A673 (cell line): Measurements from ENCODE around the gene CBX4. TPM values are rescaled to one million over a fixed set of nuclear protein-coding genes. Genes with fewer than 3 reads are reported as not detected.
"Not testable (repeated sequence)": the region's sequence is repeated elsewhere in the genome, so short reads cannot be mapped to it uniquely, and the experiment has no call there.

Experiments
- BruUV-seq: library from RNA; stranded (reverse); fragments of 400-500 nt; replicated peaks from 2 replicates; lab custom pipeline; 2021; lab: Mats Ljungman, UMichigan
- CTCF ChIA-PET: fragments of 300-600 bp; sonication (Branson Sonifier 250); formaldehyde crosslinking; loops from one replicate; lab custom pipeline; 2022; ENCODE audit warnings: antibody characterized with exemption; lab: Charles Lee
- POLR2A ChIA-PET: fragments of 300-600 bp; sonication (Branson Sonifier 250); formaldehyde crosslinking; loops from one replicate; lab custom pipeline; 2022; ENCODE audit warnings: antibody characterized with exemption; ENCODE audit not compliant: low non-redundant PET; lab: Charles Lee
- DNase-seq: peaks from one replicate; pipeline ENCODE4 v3.0.0-alpha.2; 2015; ENCODE audit warnings: low spot score
- H3K27ac ChIP-seq: fragments of 200-600 bp; sonication (generic); 2 replicates; pipeline ENCODE4 v1.5.1; 2016; ENCODE audit warnings: mixed run types, low read depth, mild to moderate bottlenecking, mixed read lengths, antibody characterized with exemption, low read length; ENCODE audit not compliant: poor library complexity, severe bottlenecking
- H3K27me3 ChIP-seq: fragments of 200-600 bp; sonication (generic); replicated peaks from 2 replicates; pipeline ENCODE4 v1.6.1; 2017; ENCODE audit warnings: mixed run types, low read depth, mild to moderate bottlenecking, mixed read lengths, antibody characterized with exemption, low read length; ENCODE audit not compliant: insufficient read depth, poor library complexity
- H3K36me3 ChIP-seq: fragments of 200-600 bp; sonication (generic); 2 replicates; pipeline ENCODE4 v1.6.1; 2016; ENCODE audit warnings: mixed run types, mild to moderate bottlenecking, mixed read lengths, antibody characterized with exemption, low read length; ENCODE audit not compliant: insufficient read depth, poor library complexity, severe bottlenecking
- H3K4me1 ChIP-seq: fragments of 200-600 bp; sonication (generic); 2 replicates; pipeline ENCODE4 v1.6.1; 2017; ENCODE audit warnings: mixed run types, mild to moderate bottlenecking, mixed read lengths, antibody characterized with exemption, low read length; ENCODE audit not compliant: insufficient read depth, poor library complexity, severe bottlenecking
- H3K4me3 ChIP-seq: fragments of 200-600 bp; sonication (generic); 2 replicates; pipeline ENCODE4 v1.5.1; 2016; ENCODE audit warnings: low read depth, mixed run types, mild to moderate bottlenecking, mixed read lengths, low read length; ENCODE audit not compliant: poor library complexity, severe bottlenecking
- H3K9me3 ChIP-seq: fragments of 200-600 bp; sonication (generic); 2 replicates; pipeline ENCODE4 v1.6.1; 2016; ENCODE audit warnings: mixed run types, low read depth, mild to moderate bottlenecking, mixed read lengths, antibody characterized with exemption, low read length; ENCODE audit not compliant: poor library complexity, severe bottlenecking
- CTCF ChIP-seq: fragments of 300-800, 200-600 bp; sonication (generic); conservative IDR thresholded peaks from 2 replicates; pipeline ENCODE4 v1.5.1; 2017; ENCODE audit warnings: low read depth, mild to moderate bottlenecking, antibody characterized with exemption, low read length, moderate library complexity, mixed read lengths
- EZH2 ChIP-seq: fragments of 200-600 bp; sonication (generic); IDR thresholded peaks from 2 replicates; pipeline ENCODE4 v1.6.1; 2017; ENCODE audit warnings: borderline replicate concordance, low read depth, mild to moderate bottlenecking, mixed read lengths, antibody characterized with exemption, low read length; ENCODE audit not compliant: poor library complexity, severe bottlenecking
- intact Hi-C: fragments of 100-400 bp; cut with micrococcal nuclease; formaldehyde crosslinking; loops from one replicate; pipeline ENCODE4 v1.10.0; 2022; ENCODE audit not compliant: unreplicated experiment
- total RNA-seq: library from RNA; stranded (reverse); gene quantifications from 2 replicates; pipeline ENCODE4 v1.2.3, GENCODE V29; 2021

Gene CBX4
- total RNA-seq, 1 experiment from 2014 or later: 42.6 TPM

- H3K9me3 ChIP-seq: no peaks in the 10 kb centered on the region
- no peak for DNase-seq
Observed at GRCh38 chr17:79855331-79856124, 16.3 kb upstream of the CBX4 start.

DNA sequence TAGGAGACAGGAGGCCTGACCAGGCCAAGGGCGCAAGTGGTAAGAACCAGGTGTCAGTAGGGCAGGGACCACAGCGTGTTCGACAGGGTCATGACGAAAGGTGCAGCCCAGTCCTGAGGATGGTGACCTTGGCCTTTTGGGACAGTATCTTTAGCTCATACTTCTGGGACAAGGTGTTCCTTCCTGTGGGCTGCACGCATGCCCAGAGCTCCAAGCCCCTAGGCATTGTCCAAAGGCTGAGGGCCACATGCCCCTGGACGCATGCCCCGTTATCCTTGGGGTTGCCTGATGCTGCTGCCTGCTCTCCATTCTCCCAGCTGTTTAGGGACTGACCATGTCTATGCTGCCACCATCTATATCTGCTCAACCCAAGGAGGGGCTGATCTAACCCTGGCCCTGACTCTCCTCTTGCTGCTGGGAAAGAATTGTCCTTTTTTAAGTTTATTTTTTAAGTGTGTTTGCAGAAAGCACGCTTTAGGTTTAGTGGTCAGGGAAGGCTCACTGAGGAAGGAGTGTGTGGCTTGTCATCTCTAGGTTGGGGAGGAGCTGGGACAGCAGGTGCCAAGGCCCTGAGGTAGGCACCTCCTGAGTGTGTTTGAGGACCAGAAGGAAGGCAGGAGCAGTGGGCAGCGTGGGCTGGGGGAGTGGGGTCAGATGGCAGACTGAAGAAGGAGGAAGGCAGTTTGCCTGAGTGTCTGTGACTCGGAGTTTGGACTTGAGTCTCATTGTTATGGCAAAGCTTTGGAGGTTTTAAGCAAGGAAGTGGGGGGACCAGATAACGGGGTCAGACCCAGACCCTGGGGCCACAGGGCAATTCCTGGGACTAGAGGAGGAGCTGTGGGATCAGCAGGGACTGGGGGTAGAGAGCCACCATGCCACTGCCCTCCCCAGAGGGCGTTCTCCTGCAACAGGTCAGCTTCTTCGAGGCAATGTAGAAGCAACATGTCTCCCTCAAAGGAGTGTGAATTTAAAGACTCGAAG lies 15.1 kb upstream of the CBX4 start:
- BruUV-seq: no TSS peak
- H3K4me3 ChIP-seq: no peak overlapping the region
- H3K27ac ChIP-seq: no peak overlapping the region
- no peaks in the 10 kb centered on the region for H3K36me3 ChIP-seq
- H3K4me1 ChIP-seq: no peaks in the 10 kb centered on the region
- intact Hi-C loops: no loop called here
- DNase-seq: no peak
- TF ChIP-seq CTCF: no peak
- CTCF ChIA-PET: interaction anchor here (1.3 kb wide), 1 partner anchor 10 kb away, joined by 3 read pairs; no protein-coding TSS in a partner anchor
- H3K9me3 ChIP-seq: no peaks in the 10 kb centered on the region
- no peaks in the 10 kb centered on the region for H3K27me3 ChIP-seq
- POLR2A ChIA-PET: no interaction called here

More at GRCh38 chr17:79855331-79856124, 16.3 kb upstream of the CBX4 start:
- no peaks in the 10 kb centered on the region for H3K36me3 ChIP-seq
- no peaks in the 10 kb centered on the region for H3K27me3 ChIP-seq
- no peaks in the 10 kb centered on the region for H3K4me1 ChIP-seq
- BruUV-seq: no TSS peak
- no peak for TF ChIP-seq EZH2
- no peak for TF ChIP-seq CTCF
- H3K27ac ChIP-seq: no peak overlapping the region
- POLR2A ChIA-PET: no interaction called here
- intact Hi-C loops: no loop called here
- no peak overlapping the region for H3K4me3 ChIP-seq
- CTCF ChIA-PET: interaction anchor here (1.3 kb wide), 1 partner anchor 11 kb away, joined by 3 read pairs; no protein-coding TSS in a partner anchor

DNA sequence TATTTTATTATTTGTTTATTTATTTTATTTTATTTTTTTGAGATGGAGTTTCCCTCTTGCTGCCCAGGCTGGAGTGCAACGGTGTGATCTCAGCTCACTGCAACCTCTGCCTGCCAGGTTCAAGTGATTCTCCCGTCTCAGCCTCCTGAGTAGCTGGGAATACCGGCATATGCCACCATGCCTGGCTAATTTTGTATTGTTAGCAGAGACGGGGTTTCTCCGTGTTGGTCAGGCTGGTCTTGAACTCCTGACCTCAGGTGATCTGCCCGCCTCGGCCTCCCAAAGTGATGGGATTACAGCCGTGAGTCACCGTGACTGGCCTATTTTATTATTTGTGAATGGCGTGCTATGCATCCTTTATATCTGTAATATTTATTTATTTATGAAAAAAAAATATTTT lies 13.9 kb upstream of the CBX4 start:
- DNase-seq, H3K27ac ChIP-seq: not testable (repeated sequence)

More for the DNA sequence above, 13.9 kb upstream of the CBX4 start:
- H3K9me3 ChIP-seq, H3K4me3 ChIP-seq, POLR2A ChIA-PET, intact Hi-C loops, H3K36me3 ChIP-seq, BruUV-seq, CTCF ChIA-PET, H3K27me3 ChIP-seq, H3K4me1 ChIP-seq: not testable (repeated sequence)
